Gastroesophageal sphincter (tissue), 4 donors: ENCODE data around the gene HK3. TPM values are rescaled to one million over a fixed set of nuclear protein-coding genes. Genes with fewer than 3 reads are reported as not detected.

Experiments used
- ATAC-seq: fragments of 150-250 bp; one replicate; pipeline ENCODE4 v1.9.1; 2016; ENCODE audit warnings: mild to moderate bottlenecking, moderate library complexity
- H3K27ac ChIP-seq, 4 donors: fragments of 200-600 bp; sonication (generic) in 3 of 4; 1 replicate in 3 of 4; 2 replicates in 1 of 4; pipeline ENCODE4 v1.5.1; 2016 to 2019
- H3K27me3 ChIP-seq: fragments of 200-600 bp; sonication (generic); one replicate; pipeline ENCODE4 v1.5.1; 2019
- H3K36me3 ChIP-seq, 2 donors: fragments of 200-600 bp; sonication (generic); one replicate each; pipeline ENCODE4 v1.5.1; 2019; ENCODE audit warnings: control low read depth in 1 of 2
- H3K4me1 ChIP-seq, 3 donors: fragments of 200-600 bp; sonication (generic); 1 replicate in 2 of 3; 2 replicates in 1 of 3; pipeline ENCODE4 v1.5.1; 2016 to 2019; ENCODE audit warnings: control low read depth in 2 of 3
- H3K4me3 ChIP-seq, 2 donors: fragments of 200-600 bp; sonication (generic); one replicate each; pipeline ENCODE4 v1.5.1; 2019; ENCODE audit warnings: mild to moderate bottlenecking in 1 of 2, moderate library complexity in 1 of 2
- H3K9me3 ChIP-seq, 3 donors: fragments of 200-600 bp; sonication (generic); one replicate each; pipeline ENCODE4 v1.5.1; 2017 to 2019; ENCODE audit warnings: control low read depth in 2 of 3
- EP300 ChIP-seq: sonication (generic); formaldehyde crosslinking; IDR thresholded peaks from one replicate; pipeline ENCODE4 v1.6.1; 2017; ENCODE audit warnings: antibody characterized with exemption, mild to moderate bottlenecking
- POLR2A ChIP-seq, 2 donors: fragments of 450-650 bp; IDR thresholded peaks; one replicate each; pipeline ENCODE4 v1.6.1; 2017; ENCODE audit warnings: antibody characterized with exemption in 2 of 2, mild to moderate bottlenecking in 2 of 2, moderate library complexity in 1 of 2
- POLR2AphosphoS5 ChIP-seq: sonication (generic); formaldehyde crosslinking; IDR thresholded peaks from one replicate; pipeline ENCODE4 v1.6.1; 2017; ENCODE audit warnings: antibody characterized with exemption
- WGBS, 2 donors: methylation state at CpG; one replicate each; pipeline ENCODE4 v1.1.5; 2018; ENCODE audit warnings: low coverage in 1 of 2; 5-methylcytosine and 5-hydroxymethylcytosine counted together
- total RNA-seq, 4 donors: library from RNA; depleted of rRNA; stranded (reverse); fragments of >200 nt; gene quantifications; one replicate each; pipeline ENCODE4 v1.1.0, GENCODE V29; 2016
- TF ChIP-seq, protein P1 (sequence below), 4 experiments: fragments of 200-600 bp in 2 of 4; fragments of 450-650 bp in 2 of 4; sonication (generic) in 1 of 4; IDR thresholded peaks; one replicate each; pipeline ENCODE4 v1.5.1; 2017 to 2019; ENCODE audit warnings: antibody characterized with exemption in 4 of 4, mild to moderate bottlenecking in 2 of 4, moderate library complexity in 2 of 4

HK3 gene
- total RNA-seq, 4 donors from 2014 or later: 3.4 to 11.5 (median 8.1) TPM

- TF ChIP-seq, protein P1, sequence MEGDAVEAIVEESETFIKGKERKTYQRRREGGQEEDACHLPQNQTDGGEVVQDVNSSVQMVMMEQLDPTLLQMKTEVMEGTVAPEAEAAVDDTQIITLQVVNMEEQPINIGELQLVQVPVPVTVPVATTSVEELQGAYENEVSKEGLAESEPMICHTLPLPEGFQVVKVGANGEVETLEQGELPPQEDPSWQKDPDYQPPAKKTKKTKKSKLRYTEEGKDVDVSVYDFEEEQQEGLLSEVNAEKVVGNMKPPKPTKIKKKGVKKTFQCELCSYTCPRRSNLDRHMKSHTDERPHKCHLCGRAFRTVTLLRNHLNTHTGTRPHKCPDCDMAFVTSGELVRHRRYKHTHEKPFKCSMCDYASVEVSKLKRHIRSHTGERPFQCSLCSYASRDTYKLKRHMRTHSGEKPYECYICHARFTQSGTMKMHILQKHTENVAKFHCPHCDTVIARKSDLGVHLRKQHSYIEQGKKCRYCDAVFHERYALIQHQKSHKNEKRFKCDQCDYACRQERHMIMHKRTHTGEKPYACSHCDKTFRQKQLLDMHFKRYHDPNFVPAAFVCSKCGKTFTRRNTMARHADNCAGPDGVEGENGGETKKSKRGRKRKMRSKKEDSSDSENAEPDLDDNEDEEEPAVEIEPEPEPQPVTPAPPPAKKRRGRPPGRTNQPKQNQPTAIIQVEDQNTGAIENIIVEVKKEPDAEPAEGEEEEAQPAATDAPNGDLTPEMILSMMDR (IDR thresholded peaks at IDR 0.05): no peak
- TF ChIP-seq POLR2AphosphoS5 (no peak), POLR2A (IDR thresholded peaks at IDR 0.05) (no peak), EP300 (no peak)
- WGBS, 2 donors: 78 to 87% methylated on average over 4 to 9 of the region's 9 CpGs
- Histone ChIP-seq H3K9me3 (no peaks in the 10 kb centered on the region), H3K27me3 (no peaks in the 10 kb centered on the region), H3K27ac (no peak overlapping the region), H3K36me3 (peaks cover 0 to 92% of the 10 kb centered on the region in 2 donors), H3K4me1 (peaks cover 0 to 13% (median 0%) of the 10 kb centered on the region in 3 donors), H3K4me3 (no peak overlapping the region)
- ATAC-seq: no peak
Measured at GRCh38 chr5:176941951-176942350, 42.8 kb upstream of the HK3 start.

GRCh38 chr5:176938472-176938871, 39.3 kb upstream of the HK3 start:
- H3K27me3 ChIP-seq: no peaks in the 10 kb centered on the region

GRCh38 chr5:176935017-176935416, 35.9 kb upstream of the HK3 start:
- Histone ChIP-seq H3K27me3 (no peaks in the 10 kb centered on the region), H3K4me3 (no peak overlapping the region), H3K36me3 (peaks cover 0 to 73% of the 10 kb centered on the region in 2 donors), H3K27ac (no peak overlapping the region), H3K9me3 (no peaks in the 10 kb centered on the region), H3K4me1 (peaks cover 0 to under 1% (median 0%) of the 10 kb centered on the region in 3 donors)
- TF ChIP-seq POLR2A (IDR thresholded peaks at IDR 0.05): no peak
- TF ChIP-seq, protein P1 (IDR thresholded peaks at IDR 0.05): no peak
- no peak for TF ChIP-seq POLR2AphosphoS5
- TF ChIP-seq EP300: no peak
- ATAC-seq: no peak
- WGBS, 2 donors: 64 to 100% methylated on average over 1 of the region's 1 CpG

More at GRCh38 chr5:176938472-176938871, 39.3 kb upstream of the HK3 start:
- Histone ChIP-seq H3K4me1 (peaks cover 0 to 13% (median 0%) of the 10 kb centered on the region in 3 donors), H3K27ac (no peak overlapping the region), H3K4me3 (no peak overlapping the region), H3K9me3 (no peaks in the 10 kb centered on the region), H3K36me3 (peaks cover 0 to 72% of the 10 kb centered on the region in 2 donors)
- 100% methylated on average over 1 of the region's 1 CpG; no CpG with 5 or more reads in 1 of the 2 donors for WGBS, 2 donors
- no peak for ATAC-seq
- TF ChIP-seq POLR2AphosphoS5 (no peak), EP300 (no peak), POLR2A (IDR thresholded peaks at IDR 0.05) (no peak)
- TF ChIP-seq, protein P1 (IDR thresholded peaks at IDR 0.05): no peak

- no peaks in the 10 kb centered on the region for H3K4me1 ChIP-seq
- H3K4me3 ChIP-seq: no peak overlapping the region
- H3K36me3 ChIP-seq: peaks cover 0 to 73% of the 10 kb centered on the region in 2 donors
- H3K9me3 ChIP-seq: no peaks in the 10 kb centered on the region
- TF ChIP-seq POLR2A (IDR thresholded peaks at IDR 0.05) (no peak), EP300 (no peak), POLR2AphosphoS5 (no peak)
- TF ChIP-seq, protein P1 (IDR thresholded peaks at IDR 0.05): no peak
- ATAC-seq: no peak
- WGBS, 2 donors: 84 to 86% methylated on average over 7 of the region's 7 CpGs
- H3K27me3 ChIP-seq: no peaks in the 10 kb centered on the region
- H3K27ac ChIP-seq: no peak overlapping the region
Measured at GRCh38 chr5:176934309-176934930, 35.3 kb upstream of the HK3 start.

DNA sequence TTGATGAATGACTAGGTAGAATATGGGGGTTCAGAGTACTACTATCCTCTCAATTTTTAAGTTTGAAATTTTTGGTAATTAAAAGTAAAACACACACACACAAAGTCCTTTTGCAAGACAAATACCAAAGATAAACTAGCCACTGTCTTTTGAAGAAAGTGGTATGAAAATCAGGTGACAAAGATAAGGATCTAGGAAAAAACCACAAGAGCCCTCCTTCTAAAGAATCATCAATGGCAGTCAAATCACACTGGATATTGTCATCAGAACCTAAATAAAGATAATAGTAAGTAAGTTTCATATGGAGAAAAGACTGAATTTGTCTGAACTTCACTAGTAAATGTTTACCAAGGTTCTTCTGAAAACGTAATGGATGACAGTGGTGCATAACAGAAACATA, 30.5 kb upstream of the HK3 start:
- ATAC-seq: no peak

More for the DNA sequence above, 30.5 kb upstream of the HK3 start:
- H3K36me3 ChIP-seq: peaks cover 0 to 48% of the 10 kb centered on the region in 2 donors
- TF ChIP-seq EP300 (no peak), POLR2AphosphoS5 (no peak), POLR2A (IDR thresholded peaks at IDR 0.05) (no peak)
- TF ChIP-seq, protein P1 (IDR thresholded peaks at IDR 0.05): no peak
- H3K4me1 ChIP-seq: no peaks in the 10 kb centered on the region
- no peak overlapping the region for H3K27ac ChIP-seq
- 72 to 100% methylated on average over 1 of the region's 1 CpG for WGBS, 2 donors
- no peaks in the 10 kb centered on the region for H3K27me3 ChIP-seq
- H3K4me3 ChIP-seq: no peak overlapping the region
- no peaks in the 10 kb centered on the region for H3K9me3 ChIP-seq
